Psoas muscle (tissue), 8 donors: Measurements from ENCODE around the gene LPIN1. TPM values are rescaled to one million over a fixed set of nuclear protein-coding genes. Genes with fewer than 3 reads are reported as not detected.
"Not testable (repeated sequence)": the region's sequence is repeated elsewhere in the genome, so short reads cannot be mapped to it uniquely, and the experiment has no call there.

Source experiments
- ATAC-seq, 4 donors: fragments of 200-7000 bp; cut with Tn5 transposase; one replicate each; pipeline ENCODE4 v1.9.1; 2020; ENCODE audit warnings: moderate library complexity in 3 of 4, mild to moderate bottlenecking in 2 of 4
- DNase-seq, 2 donors: peaks; one replicate each; pipeline ENCODE4 v3.0.0-alpha.2; 2020
- H3K27ac ChIP-seq: fragments of 200-600 bp; one replicate; pipeline ENCODE4 v1.8.0; 2022
- H3K27me3 ChIP-seq, 3 donors: fragments of 200-600 bp in 1 of 3; one replicate each; pipeline versions ENCODE4 v1.6.1 to v1.8.0; 2013 to 2022; ENCODE audit warnings: low read length in 2 of 3, mild to moderate bottlenecking in 2 of 3, moderate library complexity in 1 of 3; ENCODE audit not compliant: insufficient read depth in 3 of 3
- H3K36me3 ChIP-seq, 2 donors: fragments of 200-600 bp in 1 of 2; one replicate each; pipeline versions ENCODE4 v1.6.1 to v1.8.0; 2013 to 2022; ENCODE audit warnings: low read depth in 1 of 2, mild to moderate bottlenecking in 1 of 2, moderate library complexity in 1 of 2; ENCODE audit not compliant: insufficient read depth in 1 of 2
- H3K4me1 ChIP-seq: fragments of 200-600 bp; one replicate; pipeline ENCODE4 v1.8.0; 2022
- H3K4me3 ChIP-seq: fragments of 200-600 bp; one replicate; pipeline ENCODE4 v1.8.0; 2022; ENCODE audit warnings: mild to moderate bottlenecking
- H3K9me3 ChIP-seq: fragments of 200-600 bp; one replicate; pipeline ENCODE4 v1.8.0; 2022
- CTCF ChIP-seq: fragments of 200-600 bp; IDR thresholded peaks from one replicate; pipeline ENCODE4 v1.8.0; 2022; ENCODE audit warnings: antibody characterized with exemption
- WGBS, 3 donors: extraction: QIAGEN DNeasy Blood & Tissue Kit; methylation state at CpG; one replicate each; pipeline versions ENCODE4 v1.1.6 to v1.1.7; 2013; 5-methylcytosine and 5-hydroxymethylcytosine counted together
- intact Hi-C, 2 donors: fragments of 100-400 bp; cut with DNase I; formaldehyde crosslinking; loops; one replicate each; pipeline versions ENCODE4 v1.11.0 to v1.14.2; 2022
- polyA plus RNA-seq, 3 donors: library from polyadenylated mRNA; stranded (reverse); fragments of 200-250 nt; gene quantifications; one replicate each; pipeline ENCODE4 v1.2.3, GENCODE V29; 2013
- total RNA-seq, 4 donors: library from RNA; stranded (reverse); fragmentation: NEBNext Ultra II Directional in 2 of 4; extraction: Animal tissue kit (Norgen Biotek cat#: 25700) in 2 of 4; gene quantifications; one replicate each; pipeline versions ENCODE4 v1.2.1 to v1.2.4, GENCODE V29; 2021 to 2023
- donor health status: healthy with polysubstance abuse.
- donor health status: DM: no; HTN: no; CAD: no; lungs with moderate emphysema.
- donor health status: Bipolar disorder and iron deficiency.
- donor health status: healthy.
- donor health status: DM: yes; HTN: yes; CAD: no.
- donor health status: DM: no; HTN: no; CAD: no.
- donor health status: DM: no; HTN: no; CAD: no.
- donor health status: DM: yes; HTN: yes; CAD: no.

LPIN1 gene
- total and polyA plus RNA-seq, 7 donors = 82.0 to 382 (median 146) TPM

GRCh38 chr2:11858883-11859282, 112.5 kb downstream of the LPIN1 start:
- intact Hi-C loops = no loop called here
- no peak for TF ChIP-seq CTCF
- H3K36me3 ChIP-seq = no peaks in the 10 kb centered on the region
- no peaks in the 10 kb centered on the region for H3K27me3 ChIP-seq
- no peak for ATAC-seq
- no peak for DNase-seq
- 87 to 93% (median 90%) methylated on average over 2 of the region's 2 CpGs for WGBS, 3 donors
- H3K9me3 ChIP-seq = no peaks in the 10 kb centered on the region
- H3K27ac ChIP-seq = no peak overlapping the region
- H3K4me1 ChIP-seq = peaks cover 4% of the 10 kb centered on the region
- H3K4me3 ChIP-seq = no peak overlapping the region

GRCh38 chr2:11859975-11860374, 113.5 kb downstream of the LPIN1 start:
- not testable (repeated sequence) for H3K27me3 ChIP-seq, H3K9me3 ChIP-seq, ATAC-seq, DNase-seq, H3K27ac ChIP-seq, H3K4me3 ChIP-seq, H3K4me1 ChIP-seq, H3K36me3 ChIP-seq
- WGBS, 3 donors = 95 to 97% (median 96%) methylated on average over 3 of the region's 3 CpGs
- intact Hi-C loops = loop anchor here (5.0 to 10.0 kb wide), 4 partner anchors 865 to 1147 kb away; no protein-coding TSS in a partner anchor

GRCh38 chr2:11861044-11861443, 114.6 kb downstream of the LPIN1 start:
- peaks cover 4% of the 10 kb centered on the region for H3K4me1 ChIP-seq
- H3K27ac ChIP-seq = no peak overlapping the region
- WGBS, 3 donors = 75 to 83% (median 76%) methylated on average over 2 of the region's 2 CpGs
- intact Hi-C loops = loop anchor here (5.0 to 10.0 kb wide), 4 partner anchors 864 to 1146 kb away; no protein-coding TSS in a partner anchor
- no peaks in the 10 kb centered on the region for H3K36me3 ChIP-seq
- DNase-seq (no peak), ATAC-seq (no peak)
- H3K4me3 ChIP-seq = no peak overlapping the region
- no peak for TF ChIP-seq CTCF
- no peaks in the 10 kb centered on the region for H3K27me3 ChIP-seq
- H3K9me3 ChIP-seq = no peaks in the 10 kb centered on the region

- ATAC-seq = no peak
- Histone ChIP-seq H3K4me1 (peaks cover 4% of the 10 kb centered on the region), H3K4me3 (no peak overlapping the region), H3K36me3 (no peaks in the 10 kb centered on the region), H3K27ac (no peak overlapping the region), H3K27me3 (no peaks in the 10 kb centered on the region), H3K9me3 (no peaks in the 10 kb centered on the region)
- WGBS, 3 donors = 81 to 88% (median 81%) methylated on average over 3 of the region's 3 CpGs
- TF ChIP-seq CTCF = no peak
- DNase-seq = no peak
- intact Hi-C loops = loop anchor here (2.0 to 10.0 kb wide), 5 partner anchors 857 to 1145 kb away; no protein-coding TSS in a partner anchor
These were observed 115.6 kb downstream of the LPIN1 start for GRCh38 chr2:11862049-11862448.

- Histone ChIP-seq H3K27me3 (no peaks in the 10 kb centered on the region), H3K4me1 (peaks cover 4% of the 10 kb centered on the region), H3K36me3 (no peaks in the 10 kb centered on the region), H3K4me3 (no peak overlapping the region), H3K9me3 (no peaks in the 10 kb centered on the region), H3K27ac (no peak overlapping the region)
- ATAC-seq (no peak), DNase-seq (no peak)
- TF ChIP-seq CTCF = no peak
- intact Hi-C loops = loop anchor here (2.0 to 10.0 kb wide), 5 partner anchors 856 to 1144 kb away; no protein-coding TSS in a partner anchor
- 82 to 87% (median 84%) methylated on average over 7 of the region's 7 CpGs for WGBS, 3 donors
These were observed 116.7 kb downstream of the LPIN1 start for GRCh38 chr2:11863103-11863502.
